GM12878 (cell line): Measurements from ENCODE around the gene CBS. TPM values are rescaled to one million over a fixed set of nuclear protein-coding genes. Genes with fewer than 3 reads are reported as not detected.
"Not testable (repeated sequence)": the region's sequence is repeated elsewhere in the genome, so short reads cannot be mapped to it uniquely, and the experiment has no call there.

Experiments
- ATAC-seq: fragments of 200-7000 bp; cut with Tn5 transposase; 3 replicates; pipeline ENCODE4 v1.9.1; 2020; ENCODE audit warnings: mild to moderate bottlenecking, moderate library complexity
- BruUV-seq: library from RNA; stranded (reverse); fragments of 400-500 nt; replicated peaks from 2 replicates; lab custom pipeline; 2021; lab: Mats Ljungman, UMichigan
- CTCF ChIA-PET: fragments of 300-600 bp; sonication (Branson Sonifier 250); formaldehyde crosslinking; extraction: SDS; loops from one replicate; lab custom pipeline; 2021; ENCODE audit warnings: inconsistent platforms; lab: Yijun Ruan, JAX
- POLR2A ChIA-PET: fragments of 350-600 bp; formaldehyde crosslinking; extraction: SDS; loops from one replicate; lab custom pipeline; 2021; ENCODE audit warnings: inconsistent platforms; lab: Charles Lee
- RAD21 ChIA-PET: fragments of 300-600 bp; sonication (Branson Sonifier 250); formaldehyde crosslinking; loops from one replicate; lab custom pipeline; 2023; ENCODE audit warnings: antibody characterized with exemption; ENCODE audit not compliant: unreplicated experiment; lab: Charles Lee
- SMC1A ChIA-PET: fragments of 300-600 bp; sonication (Branson Sonifier 250); formaldehyde crosslinking; loops from one replicate; lab custom pipeline; 2023; ENCODE audit not compliant: unreplicated experiment, uncharacterized antibody; lab: Charles Lee
- DNase-seq: peaks from one replicate; pipeline ENCODE4 v3.0.0-alpha.2; 2011; ENCODE audit warnings: low read depth, low spot score
- FAIRE-seq: peaks from 3 replicates; lab custom pipeline; 2011; peaks lifted over from hg19 to GRCh38; lab: Jason Lieb, UNC
- H2AFZ ChIP-seq: 2 replicates; pipeline ENCODE4 v1.6.0; 2011; ENCODE audit warnings: low read depth, low read length, control low read depth; ENCODE audit not compliant: control insufficient read depth
- H3K27ac ChIP-seq: 2 replicates; pipeline ENCODE4 v1.5.1; 2011; ENCODE audit warnings: control low read depth; ENCODE audit not compliant: control insufficient read depth, insufficient read depth
- H3K27me3 ChIP-seq, 2 experiments: replicated peaks in 1 of 2; 2 replicates each; pipeline versions ENCODE4 v1.6.0 to v1.6.1; 2011; ENCODE audit warnings: low read length in 1 of 2; ENCODE audit not compliant: control insufficient read depth in 2 of 2, insufficient read depth in 2 of 2
- H3K36me3 ChIP-seq, 2 experiments: 2 replicates each; pipeline ENCODE4 v1.5.1; 2011; ENCODE audit warnings: low read length in 1 of 2; ENCODE audit not compliant: control insufficient read depth in 2 of 2, insufficient read depth in 2 of 2
- H3K4me1 ChIP-seq: 2 replicates; pipeline ENCODE4 v1.6.1; 2011; ENCODE audit warnings: mild to moderate bottlenecking, low read length, moderate library complexity, mixed read lengths; ENCODE audit not compliant: control insufficient read depth, insufficient read depth
- H3K4me2 ChIP-seq: 2 replicates; pipeline ENCODE4 v1.6.0; 2011; ENCODE audit warnings: control low read depth; ENCODE audit not compliant: control insufficient read depth, insufficient read depth
- H3K4me3 ChIP-seq: fragments of 200-600 bp; sonication (generic); 2 replicates; pipeline ENCODE4 v1.5.1; 2016
- H3K79me2 ChIP-seq: 2 replicates; pipeline ENCODE4 v1.6.0; 2011; ENCODE audit warnings: low read length; ENCODE audit not compliant: control insufficient read depth, insufficient read depth
- H3K9ac ChIP-seq: 2 replicates; pipeline ENCODE4 v1.8.0; 2011; ENCODE audit warnings: low read length, control low read depth, mixed read lengths; ENCODE audit not compliant: control insufficient read depth, insufficient read depth
- H3K9me3 ChIP-seq: replicated peaks from 3 replicates; pipeline ENCODE4 v1.5.1; 2011; ENCODE audit warnings: mild to moderate bottlenecking, low read length; ENCODE audit not compliant: control insufficient read depth, insufficient read depth
- H4K20me1 ChIP-seq: 2 replicates; pipeline ENCODE4 v1.6.0; 2011; ENCODE audit not compliant: control insufficient read depth, insufficient read depth
- MAX ChIP-seq: IDR thresholded peaks from 2 replicates; pipeline ENCODE4 v1.6.1; 2012; ENCODE audit warnings: low read depth, low read length, improper control_type of control experiment
- MEF2A ChIP-seq: IDR thresholded peaks from 2 replicates; pipeline ENCODE4 v1.6.1; 2011; ENCODE audit warnings: low read depth, mild to moderate bottlenecking, low read length, moderate library complexity; ENCODE audit not compliant: insufficient read depth
- WGBS: methylation state at CpG from one replicate; pipeline ENCODE4 v1.1.6; 2016; ENCODE audit warnings: low lambda C conversion rate; ENCODE audit not compliant: insufficient replicate concordance, insufficient coverage; ENCODE audit errors: missing lambda C conversion rate; 5-methylcytosine and 5-hydroxymethylcytosine counted together
- in situ Hi-C: fragments of 300-500 bp; cut with MboI; formaldehyde crosslinking; loops from 9 replicates; pipeline ENCODE4 v1.14.3; 2018; ENCODE audit warnings: mixed read lengths
- intact Hi-C: fragments of 100-400 bp; cut with micrococcal nuclease; formaldehyde crosslinking; loops from one replicate; pipeline ENCODE4 v1.14.2; 2022; ENCODE audit not compliant: unreplicated experiment
- polyA plus RNA-seq, 11 experiments: library from polyadenylated mRNA; depleted of rRNA in 4 of 11; unstranded in 6 of 11; stranded (reverse) in 5 of 11; fragments of >200 nt; fragmentation: Nextera tagmentation in 4 of 11; fragmentation: Illumina TruSeq in 1 of 11; extraction: Ambion mirVana in 4 of 11; extraction: Trizol in 1 of 11; gene quantifications; 1 replicate in 1 of 11; 2 replicates in 10 of 11; pipeline versions ENCODE4 v1.2.1 to v1.2.3, GENCODE V29; 2011 to 2016; ENCODE audit warnings: inconsistent platforms in 2 of 11, missing spikeins in 2 of 11, low read depth in 1 of 11
- total RNA-seq, 4 experiments: library from RNA; depleted of rRNA in 3 of 4; stranded (reverse); fragments of >200 nt in 3 of 4; fragmentation: Illumina TruSeq in 1 of 4; extraction: Trizol in 1 of 4; gene quantifications; 2 replicates each; pipeline versions ENCODE4 v1.2.1 to v1.2.3, GENCODE V29; 2013 to 2021

CBS gene
- total and polyA plus RNA-seq, 10 of the 15 experiments (the other 5 are each of a cell fraction or from before 2014, with no cell fraction given) = 0.10 to 4.4 (median 2.0) TPM

GRCh38 chr21:43006874-43007208, 68.8 kb downstream of the CBS start:
- H3K27ac ChIP-seq = no peak overlapping the region
- H3K4me1 ChIP-seq = no peaks in the 10 kb centered on the region
- DNase-seq (no peak), FAIRE-seq (no peak), ATAC-seq (no peak)
- no TSS peak for BruUV-seq
- intact Hi-C loops (no loop called here), in situ Hi-C loops (no loop called here)
- WGBS = 99% methylated on average over 4 of the region's 4 CpGs
- H3K4me2 ChIP-seq = no peak overlapping the region
- H4K20me1 ChIP-seq = no peaks in the 10 kb centered on the region; the same call in 1 of the 2 replicates
- SMC1A ChIA-PET = no interaction called here
- H3K9ac ChIP-seq = no peak overlapping the region
- no peak overlapping the region for H3K4me3 ChIP-seq
- no peaks in the 10 kb centered on the region for H3K9me3 ChIP-seq
- no peak overlapping the region for H2AFZ ChIP-seq
- H3K36me3 ChIP-seq = peaks cover 4 to 12% of the 10 kb centered on the region in 2 experiments; a peak in 3 of 4 replicates
- RAD21 ChIA-PET = no interaction called here
- TF ChIP-seq MEF2A (no peak), MAX (no peak)
- H3K27me3 ChIP-seq = no peaks in the 10 kb centered on the region
- CTCF ChIA-PET = no interaction called here
- POLR2A ChIA-PET = no interaction called here
- H3K79me2 ChIP-seq = no peaks in the 10 kb centered on the region

- H3K4me3 ChIP-seq, H3K9me3 ChIP-seq, FAIRE-seq, H2AFZ ChIP-seq, RAD21 ChIA-PET, H3K27ac ChIP-seq, H3K9ac ChIP-seq, H4K20me1 ChIP-seq, H3K79me2 ChIP-seq, in situ Hi-C loops, SMC1A ChIA-PET, intact Hi-C loops, H3K27me3 ChIP-seq, BruUV-seq, ATAC-seq, H3K4me1 ChIP-seq, DNase-seq, H3K4me2 ChIP-seq: not testable (repeated sequence)
- peaks cover 4 to 11% of the 10 kb centered on the region in 2 experiments; a peak in 3 of 4 replicates for H3K36me3 ChIP-seq
- CTCF ChIA-PET = interaction anchor here (0.6 kb wide), 1 partner anchor 15 kb away, joined by 3 read pairs; no protein-coding TSS in a partner anchor
- POLR2A ChIA-PET = interaction anchor here (0.9 kb wide), 1 partner anchor 29 kb away, joined by 8 read pairs; no protein-coding TSS in a partner anchor
- WGBS = 84% methylated on average over 14 of the region's 14 CpGs
Measured at GRCh38 chr21:43006051-43006873, 69.4 kb downstream of the CBS start.
